ENCODE results near the gene SMURF1. TPM values are rescaled to one million over a fixed set of nuclear protein-coding genes. Genes with fewer than 3 reads are reported as not detected.
"Not testable (repeated sequence)": the region's sequence is repeated elsewhere in the genome, so short reads cannot be mapped to it uniquely, and the experiment has no call there.

Gene SMURF1
- total RNA-seq, 1 donor from 2014 or later, result 30.2 TPM

- no peaks in the 10 kb centered on the region for H3K4me1 Mint-ChIP-seq (ENCODE audit: low read depth)
- no peak overlapping the region for H3K27ac Mint-ChIP-seq (ENCODE audit: unreplicated experiment)
- H3K36me3 Mint-ChIP-seq (ENCODE audit: low read depth), result peaks cover 2% of the 10 kb centered on the region
- H3K4me3 Mint-ChIP-seq (ENCODE audit: unreplicated experiment), result no peak overlapping the region
- peaks cover 23% of the 10 kb centered on the region for H3K27me3 Mint-ChIP-seq (ENCODE audit: low read depth)
- no peak for DNase-seq (ENCODE audit: low spot score)
- H3K9me3 Mint-ChIP-seq (ENCODE audit: low read depth), result peaks cover 3% of the 10 kb centered on the region
- no peak for TF ChIP-seq CTCF (IDR thresholded peaks at IDR 0.05)
These were observed 26.8 kb upstream of the SMURF1 start for GRCh38 chr7:99170730-99171074.

- no peak for TF ChIP-seq CTCF (IDR thresholded peaks at IDR 0.05)
- Mint-ChIP-seq H3K36me3 (ENCODE audit: low read depth) (peaks cover 2% of the 10 kb centered on the region), H3K9me3 (ENCODE audit: low read depth) (peaks cover 3% of the 10 kb centered on the region), H3K4me1 (ENCODE audit: low read depth) (no peaks in the 10 kb centered on the region), H3K27ac (ENCODE audit: unreplicated experiment) (no peak overlapping the region), H3K27me3 (ENCODE audit: low read depth) (peaks cover 23% of the 10 kb centered on the region), H3K4me3 (ENCODE audit: unreplicated experiment) (no peak overlapping the region)
- DNase-seq (ENCODE audit: low spot score), result no peak
These were observed 26.3 kb upstream of the SMURF1 start for GRCh38 chr7:99170065-99170729.

GRCh38 chr7:99167072-99167471, 23.2 kb upstream of the SMURF1 start:
- Mint-ChIP-seq H3K27me3 (ENCODE audit: low read depth) (peaks cover 14% of the 10 kb centered on the region), H3K4me3 (ENCODE audit: unreplicated experiment) (no peak overlapping the region), H3K27ac (ENCODE audit: unreplicated experiment) (no peak overlapping the region), H3K36me3 (ENCODE audit: low read depth) (peaks cover 2% of the 10 kb centered on the region), H3K9me3 (ENCODE audit: low read depth) (peaks cover 3% of the 10 kb centered on the region), H3K4me1 (ENCODE audit: low read depth) (peaks cover 2% of the 10 kb centered on the region)
- TF ChIP-seq CTCF (IDR thresholded peaks at IDR 0.05), result no peak
- DNase-seq (ENCODE audit: low spot score), result no peak

- H3K4me3 Mint-ChIP-seq (ENCODE audit: unreplicated experiment), result no peak overlapping the region
- no peak overlapping the region for H3K27ac Mint-ChIP-seq (ENCODE audit: unreplicated experiment)
- H3K4me1 Mint-ChIP-seq (ENCODE audit: low read depth), result peaks cover 2% of the 10 kb centered on the region
- H3K27me3 Mint-ChIP-seq (ENCODE audit: low read depth), result peaks cover 11% of the 10 kb centered on the region
- DNase-seq (ENCODE audit: low spot score), result no peak
- H3K36me3 Mint-ChIP-seq (ENCODE audit: low read depth), result peaks cover 2% of the 10 kb centered on the region
- no peak for TF ChIP-seq CTCF (IDR thresholded peaks at IDR 0.05)
- H3K9me3 Mint-ChIP-seq (ENCODE audit: low read depth), result peaks cover 3% of the 10 kb centered on the region
These were observed 21.9 kb upstream of the SMURF1 start for GRCh38 chr7:99165816-99166215.

- H3K27me3 Mint-ChIP-seq (ENCODE audit: low read depth); DNase-seq (ENCODE audit: low spot score); H3K36me3 Mint-ChIP-seq (ENCODE audit: low read depth); H3K4me3 Mint-ChIP-seq (ENCODE audit: unreplicated experiment); H3K4me1 Mint-ChIP-seq (ENCODE audit: low read depth); H3K27ac Mint-ChIP-seq (ENCODE audit: unreplicated experiment); H3K9me3 Mint-ChIP-seq (ENCODE audit: low read depth): not testable (repeated sequence)
These were observed 19.8 kb upstream of the SMURF1 start for GRCh38 chr7:99163669-99164068.

- H3K36me3 Mint-ChIP-seq (ENCODE audit: low read depth), result peaks cover 2% of the 10 kb centered on the region
- peaks cover 7% of the 10 kb centered on the region for H3K27me3 Mint-ChIP-seq (ENCODE audit: low read depth)
- no peaks in the 10 kb centered on the region for H3K4me1 Mint-ChIP-seq (ENCODE audit: low read depth)
- no peak for DNase-seq (ENCODE audit: low spot score)
- H3K4me3 Mint-ChIP-seq (ENCODE audit: unreplicated experiment), result no peak overlapping the region
- peaks cover 3% of the 10 kb centered on the region for H3K9me3 Mint-ChIP-seq (ENCODE audit: low read depth)
- no peak for TF ChIP-seq CTCF (IDR thresholded peaks at IDR 0.05)
- H3K27ac Mint-ChIP-seq (ENCODE audit: unreplicated experiment), result no peak overlapping the region
These were observed 12.7 kb upstream of the SMURF1 start for GRCh38 chr7:99156649-99157048.

Measured in chondrocyte (in vitro differentiated cells).